HepG2 (cell line): Measurements from ENCODE around the gene HEXIM1. TPM values are rescaled to one million over a fixed set of nuclear protein-coding genes. Genes with fewer than 3 reads are reported as not detected.

Experiments
- HMGA1 ChIP-seq: sonication (generic); formaldehyde crosslinking; conservative IDR thresholded peaks from 2 replicates; pipeline ENCODE4 v1.4.0; 2020; ENCODE audit warnings: missing genetic modification reagents
- KDM5A ChIP-seq: fragments of 200-600 bp; sonication (generic); IDR thresholded peaks from 2 replicates; pipeline ENCODE4 v1.7.0; 2018; ENCODE audit warnings: antibody characterized with exemption, mild to moderate bottlenecking, low read length, borderline replicate concordance
- PHF5A ChIP-seq: IDR thresholded peaks from one replicate; pipeline ENCODE4 v1.6.1; 2018; ENCODE audit warnings: low read depth, missing genetic modification reagents; ENCODE audit not compliant: unreplicated experiment
- RCOR2 ChIP-seq: IDR thresholded peaks from 2 replicates; pipeline ENCODE4 v1.6.1; 2016; ENCODE audit warnings: missing biosample characterization, missing genetic modification reagents
- ZBTB42 ChIP-seq: sonication (generic); formaldehyde crosslinking; IDR thresholded peaks from 2 replicates; pipeline ENCODE4 v1.5.0; 2020; ENCODE audit warnings: mild to moderate bottlenecking, missing genetic modification reagents
- ZNF468 ChIP-seq: sonication (generic); formaldehyde crosslinking; IDR thresholded peaks from 2 replicates; pipeline ENCODE4 v1.8.0; 2022; ENCODE audit warnings: mild to moderate bottlenecking, moderate library complexity, missing genetic modification reagents
- ZNF496 ChIP-seq: sonication (generic); formaldehyde crosslinking; IDR thresholded peaks from 2 replicates; pipeline ENCODE4 v1.8.1; 2023; ENCODE audit warnings: mild to moderate bottlenecking, moderate library complexity, missing genetic modification reagents; ENCODE audit not compliant: insufficient replicate concordance
- ZSCAN20 ChIP-seq: sonication (generic); formaldehyde crosslinking; IDR thresholded peaks from 2 replicates; pipeline ENCODE4 v1.4.0; 2020; ENCODE audit warnings: missing genetic modification reagents, mild to moderate bottlenecking, borderline replicate concordance
- polyA plus RNA-seq, 8 experiments: library from polyadenylated mRNA; depleted of rRNA in 3 of 8; stranded (reverse) in 7 of 8; unstranded in 1 of 8; fragments of >200 nt; fragmentation: Illumina TruSeq in 4 of 8; extraction: Trizol in 4 of 8; gene quantifications; 2 replicates each; pipeline versions ENCODE4 v1.2.1 to v1.2.3, GENCODE V29; 2011 to 2016; ENCODE audit warnings: low read depth in 4 of 8, missing spikeins in 1 of 8, mixed read lengths in 1 of 8; ENCODE audit not compliant: insufficient read depth in 1 of 8
- total RNA-seq, 5 experiments: library from RNA; depleted of rRNA; stranded (reverse); fragments of >200 nt; fragmentation: Illumina TruSeq; extraction: Trizol; gene quantifications; 2 replicates each; pipeline ENCODE4 v1.2.3, GENCODE V29; 2016; ENCODE audit warnings: low read depth in 1 of 5
- TF ChIP-seq, protein P1 (sequence below): IDR thresholded peaks from 2 replicates; pipeline ENCODE4 v1.6.1; 2012; ENCODE audit warnings: low read length, improper control_type of control experiment
- TF ChIP-seq, protein P2 (sequence below), 2 experiments: fragments of 450-650 bp in 1 of 2; sonication (generic) in 1 of 2; formaldehyde crosslinking in 1 of 2; IDR thresholded peaks; 2 replicates each; pipeline versions ENCODE4 v1.6.1 to v1.8.0; 2016 to 2022; ENCODE audit warnings: antibody characterized with exemption in 1 of 2, mild to moderate bottlenecking in 1 of 2, missing genetic modification reagents in 1 of 2

HEXIM1 gene
- total and polyA plus RNA-seq, 2 of the 13 experiments (the other 11 are each of a cell fraction or from before 2014, with no cell fraction given): 10.5 to 16.6 TPM

DNA sequence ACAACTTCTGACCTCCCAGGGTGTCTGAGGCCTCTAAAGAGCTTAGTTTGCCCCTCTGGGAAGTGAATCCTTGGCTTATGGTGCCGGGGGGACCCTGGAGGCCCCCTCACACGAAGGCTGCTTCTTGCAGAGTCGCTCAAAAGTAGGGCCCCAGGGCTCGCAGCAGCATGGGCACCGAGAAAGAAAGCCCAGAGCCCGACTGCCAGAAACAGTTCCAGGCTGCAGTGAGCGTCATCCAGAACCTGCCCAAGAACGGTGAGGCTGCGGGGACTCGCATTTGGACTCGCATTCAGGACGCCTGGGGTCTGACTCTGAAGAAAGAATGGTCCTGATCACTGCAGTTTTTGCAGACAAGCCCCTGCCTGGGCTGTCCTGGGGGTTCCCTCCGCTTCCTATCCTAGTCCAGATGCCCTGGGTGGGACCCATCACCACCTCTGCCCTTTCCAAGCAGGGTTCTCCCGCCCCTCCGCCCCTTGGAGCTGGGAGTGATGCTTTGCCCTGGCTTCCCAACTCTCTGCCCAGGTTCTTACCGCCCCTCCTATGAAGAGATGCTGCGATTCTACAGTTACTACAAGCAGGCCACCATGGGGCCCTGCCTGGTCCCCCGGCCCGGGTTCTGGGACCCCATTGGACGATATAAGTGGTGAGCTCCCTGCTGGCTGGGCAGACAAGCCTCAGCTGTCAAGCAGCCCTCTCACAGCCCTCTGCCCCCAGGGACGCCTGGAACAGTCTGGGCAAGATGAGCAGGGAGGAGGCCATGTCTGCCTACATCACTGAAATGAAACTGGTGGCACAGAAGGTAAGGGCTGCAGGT, 12.1 kb upstream of the HEXIM1 start (continued):
- TF ChIP-seq HMGA1: no peak
- TF ChIP-seq, protein P1, sequence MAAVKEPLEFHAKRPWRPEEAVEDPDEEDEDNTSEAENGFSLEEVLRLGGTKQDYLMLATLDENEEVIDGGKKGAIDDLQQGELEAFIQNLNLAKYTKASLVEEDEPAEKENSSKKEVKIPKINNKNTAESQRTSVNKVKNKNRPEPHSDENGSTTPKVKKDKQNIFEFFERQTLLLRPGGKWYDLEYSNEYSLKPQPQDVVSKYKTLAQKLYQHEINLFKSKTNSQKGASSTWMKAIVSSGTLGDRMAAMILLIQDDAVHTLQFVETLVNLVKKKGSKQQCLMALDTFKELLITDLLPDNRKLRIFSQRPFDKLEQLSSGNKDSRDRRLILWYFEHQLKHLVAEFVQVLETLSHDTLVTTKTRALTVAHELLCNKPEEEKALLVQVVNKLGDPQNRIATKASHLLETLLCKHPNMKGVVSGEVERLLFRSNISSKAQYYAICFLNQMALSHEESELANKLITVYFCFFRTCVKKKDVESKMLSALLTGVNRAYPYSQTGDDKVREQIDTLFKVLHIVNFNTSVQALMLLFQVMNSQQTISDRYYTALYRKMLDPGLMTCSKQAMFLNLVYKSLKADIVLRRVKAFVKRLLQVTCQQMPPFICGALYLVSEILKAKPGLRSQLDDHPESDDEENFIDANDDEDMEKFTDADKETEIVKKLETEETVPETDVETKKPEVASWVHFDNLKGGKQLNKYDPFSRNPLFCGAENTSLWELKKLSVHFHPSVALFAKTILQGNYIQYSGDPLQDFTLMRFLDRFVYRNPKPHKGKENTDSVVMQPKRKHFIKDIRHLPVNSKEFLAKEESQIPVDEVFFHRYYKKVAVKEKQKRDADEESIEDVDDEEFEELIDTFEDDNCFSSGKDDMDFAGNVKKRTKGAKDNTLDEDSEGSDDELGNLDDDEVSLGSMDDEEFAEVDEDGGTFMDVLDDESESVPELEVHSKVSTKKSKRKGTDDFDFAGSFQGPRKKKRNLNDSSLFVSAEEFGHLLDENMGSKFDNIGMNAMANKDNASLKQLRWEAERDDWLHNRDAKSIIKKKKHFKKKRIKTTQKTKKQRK: no peak
- TF ChIP-seq ZNF468: 0 out of 2 replicates have a peak, but pooled peaks have one; percentile 43
- TF ChIP-seq, protein P2, sequence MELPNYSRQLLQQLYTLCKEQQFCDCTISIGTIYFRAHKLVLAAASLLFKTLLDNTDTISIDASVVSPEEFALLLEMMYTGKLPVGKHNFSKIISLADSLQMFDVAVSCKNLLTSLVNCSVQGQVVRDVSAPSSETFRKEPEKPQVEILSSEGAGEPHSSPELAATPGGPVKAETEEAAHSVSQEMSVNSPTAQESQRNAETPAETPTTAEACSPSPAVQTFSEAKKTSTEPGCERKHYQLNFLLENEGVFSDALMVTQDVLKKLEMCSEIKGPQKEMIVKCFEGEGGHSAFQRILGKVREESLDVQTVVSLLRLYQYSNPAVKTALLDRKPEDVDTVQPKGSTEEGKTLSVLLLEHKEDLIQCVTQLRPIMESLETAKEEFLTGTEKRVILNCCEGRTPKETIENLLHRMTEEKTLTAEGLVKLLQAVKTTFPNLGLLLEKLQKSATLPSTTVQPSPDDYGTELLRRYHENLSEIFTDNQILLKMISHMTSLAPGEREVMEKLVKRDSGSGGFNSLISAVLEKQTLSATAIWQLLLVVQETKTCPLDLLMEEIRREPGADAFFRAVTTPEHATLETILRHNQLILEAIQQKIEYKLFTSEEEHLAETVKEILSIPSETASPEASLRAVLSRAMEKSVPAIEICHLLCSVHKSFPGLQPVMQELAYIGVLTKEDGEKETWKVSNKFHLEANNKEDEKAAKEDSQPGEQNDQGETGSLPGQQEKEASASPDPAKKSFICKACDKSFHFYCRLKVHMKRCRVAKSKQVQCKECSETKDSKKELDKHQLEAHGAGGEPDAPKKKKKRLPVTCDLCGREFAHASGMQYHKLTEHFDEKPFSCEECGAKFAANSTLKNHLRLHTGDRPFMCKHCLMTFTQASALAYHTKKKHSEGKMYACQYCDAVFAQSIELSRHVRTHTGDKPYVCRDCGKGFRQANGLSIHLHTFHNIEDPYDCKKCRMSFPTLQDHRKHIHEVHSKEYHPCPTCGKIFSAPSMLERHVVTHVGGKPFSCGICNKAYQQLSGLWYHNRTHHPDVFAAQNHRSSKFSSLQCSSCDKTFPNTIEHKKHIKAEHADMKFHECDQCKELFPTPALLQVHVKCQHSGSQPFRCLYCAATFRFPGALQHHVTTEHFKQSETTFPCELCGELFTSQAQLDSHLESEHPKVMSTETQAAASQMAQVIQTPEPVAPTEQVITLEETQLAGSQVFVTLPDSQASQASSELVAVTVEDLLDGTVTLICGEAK (IDR thresholded peaks at IDR 0.05): no peak
- TF ChIP-seq, protein P2 (CRISPR knock-in tag; IDR thresholded peaks at IDR 0.05): peak; percentile 4; the same call in 1 of the 2 replicates
- TF ChIP-seq RCOR2 (CRISPR knock-in tag): no peak
- TF ChIP-seq PHF5A (CRISPR knock-in tag): no peak
- TF ChIP-seq ZNF496 (CRISPR knock-in tag): no peak
- 0 out of 2 replicates have a peak, but pooled peaks have one; percentile 11 for TF ChIP-seq KDM5A
- TF ChIP-seq ZBTB42 (CRISPR knock-in tag): peak; percentile 10; the same call in 1 of the 2 replicates
- no peak for TF ChIP-seq ZSCAN20 (CRISPR knock-in tag)
